Mammary epithelial cell (primary cell): Measurements from ENCODE around the gene HIF3A.

ENCODE experiments used
- EZH2 ChIP-seq: IDR thresholded peaks from 2 replicates; pipeline ENCODE4 v1.6.1; 2012; ENCODE audit warnings: low read length, inconsistent platforms, borderline replicate concordance
- TF ChIP-seq, protein P1 (sequence below), 2 donors: IDR thresholded peaks in 1 of 2; conservative IDR thresholded peaks in 1 of 2; 2 replicates each; pipeline ENCODE4 v1.5.1; 2011 to 2012; ENCODE audit warnings: inconsistent platforms in 2 of 2, low read length in 2 of 2, mild to moderate bottlenecking in 2 of 2, control low read depth in 1 of 2, low read depth in 1 of 2; ENCODE audit not compliant: insufficient read depth in 1 of 2; ENCODE audit errors: extremely low read depth in 1 of 2

DNA sequence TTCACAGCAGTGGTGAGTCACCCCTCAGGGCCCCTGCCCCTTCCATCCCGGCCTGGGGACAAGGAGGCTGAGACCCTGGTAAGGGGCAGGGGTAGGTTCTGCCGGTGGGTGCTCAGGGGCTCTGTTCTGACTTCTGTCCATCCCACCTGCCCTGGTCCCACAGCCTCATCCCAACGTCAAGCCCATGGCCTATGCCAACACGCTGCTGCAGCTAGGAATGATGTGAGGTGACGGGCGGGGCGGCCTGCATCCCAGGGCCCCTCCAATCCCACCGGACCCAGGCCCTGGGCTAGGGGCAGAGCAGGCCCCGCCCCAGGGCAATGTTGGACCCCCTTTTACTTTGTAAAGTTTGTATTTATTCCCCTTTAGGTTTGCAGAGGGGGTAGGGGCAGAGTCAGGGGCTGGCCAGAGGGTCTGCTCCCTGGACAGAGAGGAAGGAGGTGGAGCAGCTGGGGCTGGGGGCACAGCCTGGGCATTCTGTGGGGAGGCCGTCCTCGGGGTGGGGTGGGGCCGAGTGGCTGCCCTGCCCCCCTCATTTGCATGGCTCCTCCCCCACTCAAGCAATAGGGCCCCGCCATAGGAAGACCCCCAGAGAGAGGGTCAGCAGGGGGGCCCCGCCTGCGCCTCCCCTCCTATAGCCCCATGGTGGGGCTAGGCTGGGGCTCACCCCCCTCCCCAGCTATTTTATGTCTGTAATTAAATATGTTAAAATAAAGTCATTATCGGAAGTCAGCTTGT, 93.4 kb downstream of the HIF3A start:
- no peak for TF ChIP-seq EZH2
- TF ChIP-seq, protein P1, sequence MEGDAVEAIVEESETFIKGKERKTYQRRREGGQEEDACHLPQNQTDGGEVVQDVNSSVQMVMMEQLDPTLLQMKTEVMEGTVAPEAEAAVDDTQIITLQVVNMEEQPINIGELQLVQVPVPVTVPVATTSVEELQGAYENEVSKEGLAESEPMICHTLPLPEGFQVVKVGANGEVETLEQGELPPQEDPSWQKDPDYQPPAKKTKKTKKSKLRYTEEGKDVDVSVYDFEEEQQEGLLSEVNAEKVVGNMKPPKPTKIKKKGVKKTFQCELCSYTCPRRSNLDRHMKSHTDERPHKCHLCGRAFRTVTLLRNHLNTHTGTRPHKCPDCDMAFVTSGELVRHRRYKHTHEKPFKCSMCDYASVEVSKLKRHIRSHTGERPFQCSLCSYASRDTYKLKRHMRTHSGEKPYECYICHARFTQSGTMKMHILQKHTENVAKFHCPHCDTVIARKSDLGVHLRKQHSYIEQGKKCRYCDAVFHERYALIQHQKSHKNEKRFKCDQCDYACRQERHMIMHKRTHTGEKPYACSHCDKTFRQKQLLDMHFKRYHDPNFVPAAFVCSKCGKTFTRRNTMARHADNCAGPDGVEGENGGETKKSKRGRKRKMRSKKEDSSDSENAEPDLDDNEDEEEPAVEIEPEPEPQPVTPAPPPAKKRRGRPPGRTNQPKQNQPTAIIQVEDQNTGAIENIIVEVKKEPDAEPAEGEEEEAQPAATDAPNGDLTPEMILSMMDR (conservative IDR thresholded peaks at IDR 0.05 in 1 of 2, IDR thresholded peaks at IDR 0.05 in 1 of 2; ENCODE audit: extremely low read depth in 1 of 2, insufficient read depth in 1 of 2, low read depth in 1 of 2, low read length in 2 of 2) = no peak
